ENCODE data around the gene HPN. TPM values are rescaled to one million over a fixed set of nuclear protein-coding genes. Genes with fewer than 3 reads are reported as not detected.

Gene HPN
- total and polyA plus RNA-seq, 5 experiments from 2014 or later: 0.16 TPM; not detected in 3

- Mint-ChIP-seq H3K4me3 (peak overlapping the region; percentile 80 to 95 (median 87)), H3K36me3 (no peaks in the 10 kb centered on the region), H3K27me3 (peaks cover 0 to 10% (median 2%) of the 10 kb centered on the region in 5 donors), H3K9me3 (no peaks in the 10 kb centered on the region), H3K4me1 (peaks cover 31 to 46% (median 45%) of the 10 kb centered on the region in 4 donors), H3K27ac (peak overlapping the region in 9 of 10 donors; percentile 12 to 92 (median 84))
- POLR2A ChIA-PET: interaction anchor here (1.3 to 2.6 kb wide), 2 partner anchors 14 to 25 kb away, joined by 3 to 11 read pairs; no protein-coding TSS in a partner anchor
- DNase-seq: peak in 2 of 10 donors; percentile 25 to 30
- ATAC-seq: peak; percentile 56 to 65
These were observed 1.4 kb upstream of the HPN start for GRCh38 chr19:35039881-35040825.

DNA sequence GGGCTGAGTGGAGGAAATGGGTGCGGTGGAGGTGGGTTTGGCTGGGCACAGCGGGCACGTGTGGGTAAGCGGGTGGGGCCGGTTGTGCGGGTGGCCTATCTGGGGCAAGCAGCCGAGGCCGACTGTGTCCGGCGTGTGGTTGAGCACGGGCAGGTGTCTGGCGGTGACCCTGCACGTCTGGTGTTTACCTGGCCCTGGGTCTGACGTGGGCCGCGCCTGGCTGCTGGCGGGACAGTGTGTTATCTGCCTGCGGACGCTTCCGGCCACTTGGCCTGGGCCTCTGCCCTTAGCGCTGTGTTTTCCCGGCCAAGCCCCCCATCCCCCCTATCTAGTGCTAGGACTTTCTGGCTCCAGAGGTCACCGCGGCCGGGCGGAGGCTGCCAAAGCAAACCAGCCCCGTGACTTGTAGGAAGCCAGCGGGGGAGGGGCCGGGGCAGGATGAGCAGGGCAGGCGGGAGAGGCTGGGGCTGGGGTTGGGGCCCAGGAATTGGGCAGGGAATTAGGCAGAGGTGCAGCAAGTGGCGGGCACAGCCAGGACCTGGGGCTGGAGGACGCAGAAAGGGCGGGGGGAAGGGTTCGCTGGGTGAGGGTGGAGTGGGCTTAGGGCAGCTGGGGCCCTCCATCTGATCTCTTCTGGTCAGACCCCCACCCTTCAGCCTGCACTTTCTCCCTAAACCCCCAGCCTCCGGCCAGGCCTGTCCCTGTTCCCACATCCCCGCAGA lies 534 bp upstream of the HPN start:
- POLR2A ChIA-PET: no interaction called here
- H3K4me1 Mint-ChIP-seq: peaks cover 39 to 54% (median 53%) of the 10 kb centered on the region in 4 donors
- DNase-seq (peak in 1 of 10 donors; percentile 16), ATAC-seq (peak; percentile 56 to 62)
- no peaks in the 10 kb centered on the region for H3K9me3 Mint-ChIP-seq
- peaks cover 0 to 12% (median 2%) of the 10 kb centered on the region in 5 donors for H3K27me3 Mint-ChIP-seq
- peak overlapping the region; percentile 80 to 95 (median 87) for H3K4me3 Mint-ChIP-seq
- no peaks in the 10 kb centered on the region for H3K36me3 Mint-ChIP-seq
- H3K27ac Mint-ChIP-seq: peak overlapping the region in 7 of 10 donors; percentile 25 to 92 (median 86)

DNA sequence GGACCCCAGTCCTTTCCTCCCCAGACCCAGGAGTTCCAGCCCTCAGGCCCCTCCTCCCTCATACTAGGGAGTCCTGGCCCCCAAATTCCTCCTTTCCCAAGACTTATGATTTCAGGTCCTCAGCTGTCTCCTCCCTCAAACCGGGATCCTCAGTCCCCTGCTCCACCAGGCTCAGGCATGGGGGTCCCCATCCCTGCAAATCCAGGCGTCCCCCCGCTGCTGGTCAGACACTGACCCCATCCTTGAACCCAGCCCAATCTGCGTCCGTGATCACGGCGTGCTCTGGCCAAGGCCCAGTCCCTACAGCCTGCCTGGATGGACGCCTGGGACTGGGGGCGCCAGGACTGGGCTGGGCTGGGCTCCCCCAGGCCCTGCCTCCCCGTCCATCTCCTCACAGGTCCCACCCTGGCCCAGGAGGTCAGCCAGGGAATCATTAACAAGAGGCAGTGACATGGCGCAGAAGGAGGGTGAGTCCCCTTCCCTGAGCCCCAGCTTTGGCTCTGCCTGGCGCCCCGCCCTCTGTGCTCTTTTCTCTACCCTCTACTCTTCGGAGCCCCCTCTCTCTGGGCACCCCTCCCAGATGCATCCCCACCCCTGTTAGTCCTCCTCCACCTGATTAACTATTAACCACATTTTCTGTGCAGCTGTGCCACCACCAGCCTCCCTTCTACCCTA lies 672 bp downstream of the HPN start:
- DNase-seq: no peak
- no peak for ATAC-seq
- Mint-ChIP-seq H3K9me3 (no peaks in the 10 kb centered on the region), H3K27me3 (peaks cover 0 to 12% (median 2%) of the 10 kb centered on the region in 5 donors), H3K27ac (peak overlapping the region in 4 of 10 donors; percentile 53 to 87 (median 85)), H3K36me3 (no peaks in the 10 kb centered on the region), H3K4me1 (peaks cover 39 to 55% (median 53%) of the 10 kb centered on the region in 4 donors), H3K4me3 (peak overlapping the region in 5 of 10 donors; percentile 26 to 93 (median 30))
- POLR2A ChIA-PET: interaction anchor here (1.1 to 2.3 kb wide), 2 partner anchors 8 to 39 kb away, joined by 3 to 6 read pairs; no protein-coding TSS in a partner anchor

DNA sequence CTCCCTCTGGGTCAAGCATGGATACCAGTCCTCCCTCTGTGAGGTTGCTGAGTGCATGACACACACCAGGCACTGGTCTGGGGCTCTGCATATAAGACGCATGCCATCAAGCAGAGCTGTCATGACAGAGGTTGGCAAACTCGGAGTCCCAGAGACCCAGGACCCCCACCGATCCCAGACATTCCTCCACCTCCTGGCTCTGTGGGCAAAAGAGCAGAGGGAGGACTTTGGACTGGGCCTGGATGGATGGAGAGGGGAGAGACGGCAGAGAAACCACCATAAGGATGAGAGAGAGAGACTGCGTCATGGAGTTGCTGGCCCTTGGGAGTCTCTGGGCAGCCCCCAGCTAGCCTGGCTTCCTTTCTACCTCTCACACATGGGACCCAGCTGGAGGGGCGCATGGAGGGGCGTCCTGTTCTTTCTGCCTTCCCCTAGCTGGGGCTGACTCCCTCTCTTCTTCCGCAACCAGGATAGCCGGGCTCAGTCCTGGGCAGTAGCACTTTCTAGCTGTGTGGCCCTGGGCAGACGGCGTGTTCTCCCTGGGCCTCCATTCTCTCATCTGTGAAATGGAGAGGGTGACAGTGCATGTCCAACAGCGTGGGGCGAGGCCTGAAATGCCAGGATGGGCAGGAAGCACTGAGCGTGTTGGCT lies 1.6 kb downstream of the HPN start:
- peaks cover 38 to 55% (median 51%) of the 10 kb centered on the region in 4 donors for H3K4me1 Mint-ChIP-seq
- no peak for DNase-seq
- H3K27ac Mint-ChIP-seq: peak overlapping the region in 4 of 10 donors; percentile 5 to 87 (median 85)
- no peak for ATAC-seq
- peaks cover 0 to 12% (median 2%) of the 10 kb centered on the region in 5 donors for H3K27me3 Mint-ChIP-seq
- POLR2A ChIA-PET: interaction anchor here (2.3 kb wide), 1 partner anchor 8 kb away, joined by 6 read pairs; no protein-coding TSS in a partner anchor
- peak overlapping the region in 4 of 10 donors; percentile 29 to 93 (median 50) for H3K4me3 Mint-ChIP-seq
- no peaks in the 10 kb centered on the region for H3K36me3 Mint-ChIP-seq
- H3K9me3 Mint-ChIP-seq: no peaks in the 10 kb centered on the region

GRCh38 chr19:35043906-35044305 lies 2.4 kb downstream of the HPN start:
- Mint-ChIP-seq H3K36me3 (no peaks in the 10 kb centered on the region), H3K27ac (peak overlapping the region in 3 of 10 donors; percentile 23 to 84 (median 38)), H3K27me3 (peaks cover 0 to 12% (median 4%) of the 10 kb centered on the region in 5 donors), H3K4me3 (peak overlapping the region in 1 of 10 donors; percentile 60), H3K4me1 (peaks cover 36 to 54% (median 46%) of the 10 kb centered on the region in 4 donors), H3K9me3 (no peaks in the 10 kb centered on the region)
- ATAC-seq: no peak
- no peak for DNase-seq
- POLR2A ChIA-PET: interaction anchor here (0.9 to 2.3 kb wide), 4 partner anchors 9 to 117 kb away, joined by 3 to 6 read pairs (median 4); partner anchors contain the start of gene ZNF30

DNA sequence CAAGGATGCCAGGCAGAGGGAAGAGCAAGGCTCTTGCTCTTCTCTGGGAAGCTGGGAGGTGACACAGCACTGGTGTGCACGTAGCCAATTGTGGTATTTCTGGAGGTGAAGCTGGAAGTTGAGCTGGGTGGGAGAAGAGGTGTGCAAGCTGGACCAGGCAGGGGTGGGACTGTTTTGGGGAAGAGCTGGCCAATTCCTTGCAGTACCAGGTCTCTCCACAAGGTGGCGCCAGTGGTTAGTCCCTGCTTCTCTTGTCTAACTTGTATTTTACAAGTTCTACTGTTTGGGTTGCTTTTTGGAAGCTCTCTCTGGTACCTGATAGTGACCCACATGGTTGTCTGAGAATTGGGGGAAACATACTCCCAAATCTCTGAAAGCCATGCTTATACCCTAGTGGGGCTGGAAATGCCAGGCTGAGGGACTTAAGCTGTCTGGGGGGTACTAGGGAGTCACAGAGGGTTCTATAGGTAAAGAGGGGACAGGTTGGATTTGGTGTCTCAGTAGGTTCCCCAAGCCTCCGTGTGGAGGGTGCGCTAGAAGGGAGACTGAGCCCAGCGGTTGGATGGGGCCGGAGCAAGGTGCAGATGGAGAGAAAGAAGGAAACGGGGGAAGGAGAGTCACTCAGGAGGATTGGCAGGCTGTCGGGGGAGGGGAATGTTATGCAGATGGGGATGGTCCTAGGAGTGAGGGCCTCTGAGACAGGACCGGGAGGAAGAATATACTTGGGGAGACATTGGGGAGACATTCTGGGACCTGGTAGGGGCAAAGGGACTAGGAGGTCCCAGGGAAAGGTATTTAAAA lies 3.0 kb downstream of the HPN start:
- Mint-ChIP-seq H3K36me3 (no peaks in the 10 kb centered on the region), H3K4me1 (peaks cover 34 to 48% (median 42%) of the 10 kb centered on the region in 4 donors), H3K9me3 (no peaks in the 10 kb centered on the region), H3K27ac (peak overlapping the region in 8 of 10 donors; percentile 7 to 91 (median 56)), H3K4me3 (peak overlapping the region in 2 of 10 donors; percentile 60 to 74), H3K27me3 (peaks cover 0 to 12% (median 4%) of the 10 kb centered on the region in 5 donors)
- DNase-seq: peak in 9 of 10 donors; percentile 22 to 69 (median 49)
- no peak for ATAC-seq
- POLR2A ChIA-PET: interaction anchor here (0.6 to 2.3 kb wide), 5 partner anchors 10 to 118 kb away, joined by 3 to 6 read pairs (median 3); partner anchors contain the start of gene ZNF30

DNA sequence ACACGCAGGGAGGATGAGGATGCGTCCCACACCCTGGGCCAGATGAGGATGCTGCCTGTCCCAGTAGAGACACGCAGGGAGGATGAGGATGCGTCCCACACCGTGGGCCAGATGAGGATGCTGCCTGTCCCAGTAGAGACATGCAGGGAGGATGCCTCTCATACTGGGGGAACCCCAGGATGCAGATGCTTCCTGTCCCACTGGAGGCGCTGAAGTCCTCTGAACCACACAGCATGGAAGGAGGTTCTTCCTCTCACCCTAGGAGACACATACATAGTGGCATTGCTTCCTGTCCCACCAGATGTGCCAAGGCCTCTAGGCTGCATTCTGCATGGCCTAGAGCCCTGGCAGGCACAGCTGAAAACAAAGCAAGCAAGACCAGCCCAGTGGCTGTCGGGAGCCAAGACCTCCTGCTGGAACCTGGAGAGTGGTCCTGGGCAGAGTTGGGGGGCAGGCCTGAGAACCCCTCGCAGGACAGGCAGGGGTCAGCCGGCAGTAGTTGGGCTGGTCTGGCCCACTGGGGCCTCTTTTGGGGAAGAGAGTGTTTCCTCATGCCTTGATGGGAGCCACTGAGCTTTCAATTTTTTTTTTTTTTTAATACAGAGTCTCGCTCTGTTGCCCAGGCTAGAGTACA lies 4.3 kb downstream of the HPN start:
- H3K36me3 Mint-ChIP-seq: no peaks in the 10 kb centered on the region
- peak in 5 of 10 donors; percentile 13 to 50 (median 41) for DNase-seq
- H3K9me3 Mint-ChIP-seq: no peaks in the 10 kb centered on the region
- no peak overlapping the region for H3K4me3 Mint-ChIP-seq
- H3K27me3 Mint-ChIP-seq: peaks cover 0 to 12% (median 4%) of the 10 kb centered on the region in 5 donors
- peaks cover 28 to 38% (median 33%) of the 10 kb centered on the region in 4 donors for H3K4me1 Mint-ChIP-seq
- POLR2A ChIA-PET: interaction anchor here (0.7 to 1.4 kb wide), 3 partner anchors 15 to 31 kb away, joined by 3 to 5 read pairs (median 3); no protein-coding TSS in a partner anchor
- H3K27ac Mint-ChIP-seq: peak overlapping the region in 1 of 10 donors; percentile 20
- peak; percentile 82 to 95 for ATAC-seq

DNA sequence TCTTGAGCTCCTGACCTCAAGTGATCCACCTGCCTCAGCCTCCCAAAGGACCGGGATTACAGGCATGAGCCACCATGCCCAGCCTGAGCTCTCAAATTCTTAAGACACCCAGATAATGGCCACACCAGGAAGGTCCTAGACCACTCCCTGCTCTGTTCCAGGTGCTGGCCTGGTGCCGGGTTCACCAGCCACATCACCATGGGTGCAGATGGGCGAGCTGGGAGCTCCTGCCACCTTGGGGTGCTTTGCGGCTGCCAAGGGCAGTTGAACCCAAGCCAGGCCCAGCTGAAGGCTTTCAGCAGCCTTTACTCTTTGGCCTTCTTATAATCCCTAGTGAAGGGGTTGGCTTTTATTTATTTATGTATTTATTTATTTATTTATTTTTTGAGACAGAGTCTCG lies 4.9 kb downstream of the HPN start:
- DNase-seq (no peak), ATAC-seq (no peak)
- no peaks in the 10 kb centered on the region for H3K9me3 Mint-ChIP-seq
- no peaks in the 10 kb centered on the region for H3K36me3 Mint-ChIP-seq
- POLR2A ChIA-PET: interaction anchor here (1.0 to 1.4 kb wide), 2 partner anchors 15 to 32 kb away, joined by 3 to 5 read pairs; no protein-coding TSS in a partner anchor
- peaks cover 25 to 34% (median 30%) of the 10 kb centered on the region in 4 donors for H3K4me1 Mint-ChIP-seq
- H3K27ac Mint-ChIP-seq: no peak overlapping the region
- peaks cover 0 to 12% (median 4%) of the 10 kb centered on the region in 5 donors for H3K27me3 Mint-ChIP-seq
- H3K4me3 Mint-ChIP-seq: no peak overlapping the region

DNA sequence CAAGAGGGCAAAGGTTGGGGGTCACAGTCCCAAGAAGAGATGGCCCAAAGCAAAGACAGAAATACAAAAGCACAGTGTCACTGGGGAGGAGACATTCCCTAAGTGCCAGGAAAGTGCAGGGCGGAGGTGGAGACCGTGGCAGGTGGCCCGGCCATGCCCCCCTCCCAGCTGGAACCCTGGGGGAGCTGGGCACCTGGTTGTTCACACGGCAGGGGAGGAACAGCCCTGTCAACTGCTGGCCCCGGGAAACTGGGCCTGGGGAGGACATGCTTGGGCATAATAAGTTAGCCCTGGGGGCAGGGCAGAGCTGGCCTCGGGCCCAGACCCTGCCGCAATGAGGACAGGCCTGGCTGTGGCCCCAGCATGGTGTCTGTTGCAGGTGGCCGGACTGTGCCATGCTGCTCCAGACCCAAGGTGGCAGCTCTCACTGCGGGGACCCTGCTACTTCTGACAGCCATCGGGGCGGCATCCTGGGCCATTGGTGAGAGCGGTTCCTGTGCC lies 7.4 kb downstream of the HPN start:
- no peak for ATAC-seq
- Mint-ChIP-seq H3K27ac (no peak overlapping the region), H3K27me3 (peaks cover 0 to 12% (median 4%) of the 10 kb centered on the region in 5 donors), H3K4me1 (peaks cover 20 to 21% (median 21%) of the 10 kb centered on the region in 4 donors), H3K4me3 (no peak overlapping the region), H3K9me3 (no peaks in the 10 kb centered on the region), H3K36me3 (no peaks in the 10 kb centered on the region)
- POLR2A ChIA-PET: no interaction called here
- no peak for DNase-seq

DNA sequence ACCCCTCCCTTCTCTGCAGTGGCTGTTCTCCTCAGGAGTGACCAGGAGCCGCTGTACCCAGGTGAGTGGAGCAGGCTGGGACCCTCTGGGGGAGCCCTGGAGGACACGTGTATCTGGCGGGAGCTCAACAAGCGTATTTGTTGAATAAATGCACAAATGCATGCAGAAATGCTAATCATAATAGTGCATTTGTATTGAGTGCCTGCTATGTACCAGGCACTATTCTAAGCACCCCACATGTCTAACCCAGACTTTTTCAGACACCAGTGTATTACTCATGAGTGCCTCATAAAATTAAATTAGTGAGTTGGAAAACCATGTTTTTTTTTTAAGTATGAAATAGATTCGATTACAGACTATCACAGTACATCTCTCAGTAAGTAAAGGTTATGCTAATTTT lies 7.9 kb downstream of the HPN start:
- H3K4me3 Mint-ChIP-seq: no peak overlapping the region
- POLR2A ChIA-PET: interaction anchor here (0.6 kb wide), 1 partner anchor 145 kb away, joined by 5 read pairs; no protein-coding TSS in a partner anchor
- H3K9me3 Mint-ChIP-seq: no peaks in the 10 kb centered on the region
- no peaks in the 10 kb centered on the region for H3K36me3 Mint-ChIP-seq
- ATAC-seq (no peak), DNase-seq (no peak)
- no peak overlapping the region for H3K27ac Mint-ChIP-seq
- H3K27me3 Mint-ChIP-seq: peaks cover 0 to 9% (median 4%) of the 10 kb centered on the region in 5 donors
- peaks cover 15 to 16% (median 16%) of the 10 kb centered on the region in 4 donors for H3K4me1 Mint-ChIP-seq
